Peyer's patch (tissue), 4 donors: Measurements from ENCODE around the gene TMEM127. TPM values are rescaled to one million over a fixed set of nuclear protein-coding genes. Genes with fewer than 3 reads are reported as not detected.
"Not testable (repeated sequence)": the region's sequence is repeated elsewhere in the genome, so short reads cannot be mapped to it uniquely, and the experiment has no call there.

Experiments used
- DNase-seq, 3 donors: peaks; one replicate each; pipeline ENCODE4 v3.0.0-alpha.2; 2017 to 2019
- H3K27ac ChIP-seq, 4 donors: fragments of 200-600 bp; sonication (generic); one replicate each; pipeline ENCODE4 v1.5.1; 2016 to 2019
- H3K27me3 ChIP-seq, 2 donors: fragments of 200-600 bp; sonication (generic); one replicate each; pipeline ENCODE4 v1.5.1; 2019
- H3K36me3 ChIP-seq, 3 donors: fragments of 200-600 bp; sonication (generic); one replicate each; pipeline ENCODE4 v1.5.1; 2016 to 2019
- H3K4me1 ChIP-seq, 4 donors: fragments of 200-600 bp; sonication (generic); one replicate each; pipeline ENCODE4 v1.5.1; 2016 to 2019
- H3K4me3 ChIP-seq, 4 donors: fragments of 200-600 bp; sonication (generic); 1 replicate in 3 of 4; 2 replicates in 1 of 4; pipeline ENCODE4 v1.5.1; 2016 to 2019; ENCODE audit warnings: mild to moderate bottlenecking in 1 of 4
- H3K9me3 ChIP-seq, 4 donors: fragments of 200-600 bp; sonication (generic); one replicate each; pipeline ENCODE4 v1.5.1; 2016 to 2019; ENCODE audit warnings: mild to moderate bottlenecking in 1 of 4
- CTCF ChIP-seq, 6 experiments: fragments of 450-650 bp in 4 of 6; fragments of 200-600 bp in 2 of 6; sonication (generic) in 1 of 6; IDR thresholded peaks; one replicate each; pipeline ENCODE4 v1.5.1; 2017 to 2019; ENCODE audit warnings: antibody characterized with exemption in 6 of 6, mild to moderate bottlenecking in 3 of 6, moderate library complexity in 1 of 6
- POLR2A ChIP-seq, 2 donors: fragments of 450-650 bp; IDR thresholded peaks; one replicate each; pipeline ENCODE4 v1.5.1; 2017; ENCODE audit warnings: antibody characterized with exemption in 2 of 2, mild to moderate bottlenecking in 2 of 2, moderate library complexity in 2 of 2
- total RNA-seq, 4 donors: library from RNA; depleted of rRNA; stranded (reverse); fragments of >200 nt; gene quantifications; one replicate each; pipeline ENCODE4 v1.1.0, GENCODE V29; 2016

Gene TMEM127
- total RNA-seq, 4 donors from 2014 or later = 25.6 to 81.4 (median 67.1) TPM

GRCh38 chr2:96261328-96262003, 4.3 kb downstream of the TMEM127 start:
- no peak overlapping the region for H3K4me3 ChIP-seq
- H3K4me1 ChIP-seq = peaks cover 14 to 69% (median 39%) of the 10 kb centered on the region in 4 donors
- H3K27me3 ChIP-seq = no peaks in the 10 kb centered on the region
- no peaks in the 10 kb centered on the region for H3K9me3 ChIP-seq
- no peak for TF ChIP-seq CTCF (IDR thresholded peaks at IDR 0.05)
- no peak for TF ChIP-seq POLR2A (IDR thresholded peaks at IDR 0.05)
- H3K27ac ChIP-seq = peak overlapping the region; percentile 56 to 94 (median 84)
- DNase-seq = no peak
- peaks cover 0 to 20% (median 0%) of the 10 kb centered on the region in 3 donors for H3K36me3 ChIP-seq

- Histone ChIP-seq H3K9me3 (no peaks in the 10 kb centered on the region), H3K27ac (peak overlapping the region; percentile 56 to 94 (median 84)), H3K36me3 (peaks cover 0 to 26% (median 0%) of the 10 kb centered on the region in 3 donors), H3K4me3 (peak overlapping the region in 2 of 4 donors; percentile 8 to 17), H3K27me3 (no peaks in the 10 kb centered on the region), H3K4me1 (peaks cover 14 to 69% (median 37%) of the 10 kb centered on the region in 4 donors)
- DNase-seq = peak; percentile 37 to 86 (median 77)
- TF ChIP-seq CTCF (IDR thresholded peaks at IDR 0.05) (peak in 4 of 6 experiments; percentile 33 to 45 (median 43)), POLR2A (IDR thresholded peaks at IDR 0.05) (no peak)
These were observed 5.2 kb downstream of the TMEM127 start for GRCh38 chr2:96260387-96261260.

- TF ChIP-seq CTCF (IDR thresholded peaks at IDR 0.05) (peak in 2 of 6 experiments; percentile 13 to 19), POLR2A (IDR thresholded peaks at IDR 0.05) (peak; percentile 34 to 50)
- Histone ChIP-seq H3K36me3 (peaks cover 0 to 37% (median 0%) of the 10 kb centered on the region in 3 donors), H3K4me3 (no peak overlapping the region), H3K27ac (peak overlapping the region; percentile 56 to 94 (median 84)), H3K4me1 (peaks cover 14 to 66% (median 36%) of the 10 kb centered on the region in 4 donors), H3K9me3 (no peaks in the 10 kb centered on the region), H3K27me3 (no peaks in the 10 kb centered on the region)
- DNase-seq = peak; percentile 61 to 89 (median 83)
These were observed 6.3 kb downstream of the TMEM127 start for GRCh38 chr2:96259497-96259921.

- peaks cover 0 to 48% (median 0%) of the 10 kb centered on the region in 3 donors for H3K36me3 ChIP-seq
- no peak overlapping the region for H3K4me3 ChIP-seq
- H3K27me3 ChIP-seq = no peaks in the 10 kb centered on the region
- DNase-seq = no peak
- peak overlapping the region in 3 of 4 donors; percentile 41 to 94 (median 56) for H3K27ac ChIP-seq
- H3K4me1 ChIP-seq = peaks cover 14 to 59% (median 27%) of the 10 kb centered on the region in 4 donors
- H3K9me3 ChIP-seq = no peaks in the 10 kb centered on the region
- TF ChIP-seq POLR2A (IDR thresholded peaks at IDR 0.05) (no peak), CTCF (IDR thresholded peaks at IDR 0.05) (no peak)
These were observed 7.4 kb downstream of the TMEM127 start for GRCh38 chr2:96258166-96259022.

- H3K36me3 ChIP-seq = peaks cover 0 to 54% (median 0%) of the 10 kb centered on the region in 3 donors
- H3K9me3 ChIP-seq, H3K27me3 ChIP-seq, H3K4me3 ChIP-seq, DNase-seq: not testable (repeated sequence)
- H3K4me1 ChIP-seq = peaks cover 14 to 62% (median 27%) of the 10 kb centered on the region in 4 donors
- peak overlapping the region in 3 of 4 donors; percentile 41 to 56 (median 52) for H3K27ac ChIP-seq
These were observed 8.1 kb downstream of the TMEM127 start for GRCh38 chr2:96257744-96258143.
